GM19395 (cell line): ENCODE measurements around the gene CAPN14.

Experiments
- ATAC-seq: cut with Tn5 transposase; IDR thresholded peaks from one replicate; pipeline ENCODE4 v1.9.1; 2021; ENCODE audit warnings: mild to moderate bottlenecking, moderate library complexity; ENCODE audit not compliant: unreplicated experiment

Gene CAPN14

GRCh38 chr2:31217465-31218200, at the start of gene CAPN14:
Gene CAPN14 (minus strand): TSS chr2:31217515. CDS start chr2:31205447, 12,068 bp downstream.
- peak; percentile 25 for ATAC-seq

- ATAC-seq = no peak
Observed at GRCh38 chr2:31266804-31267203, 49.5 kb upstream of the CAPN14 start.

GRCh38 chr2:31265234-31265633, 47.9 kb upstream of the CAPN14 start:
- ATAC-seq = no peak

- ATAC-seq = no peak
Observed at GRCh38 chr2:31263636-31264190, 46.4 kb upstream of the CAPN14 start.

- no peak for ATAC-seq
Observed at GRCh38 chr2:31260870-31261269, 43.6 kb upstream of the CAPN14 start.

GRCh38 chr2:31259075-31259474, 41.8 kb upstream of the CAPN14 start:
- no peak for ATAC-seq

GRCh38 chr2:31258351-31258750, 41.0 kb upstream of the CAPN14 start:
- peak; percentile 54 for ATAC-seq

- peak; percentile 14 for ATAC-seq
Observed at GRCh38 chr2:31256611-31257382, 39.5 kb upstream of the CAPN14 start.

GRCh38 chr2:31255911-31256571, 38.7 kb upstream of the CAPN14 start:
- ATAC-seq = peak; percentile 68

- ATAC-seq = no peak
Observed at GRCh38 chr2:31254237-31255203, 37.2 kb upstream of the CAPN14 start.

- ATAC-seq = no peak
Observed at GRCh38 chr2:31253356-31254131, 36.2 kb upstream of the CAPN14 start.

GRCh38 chr2:31251851-31252250, 34.5 kb upstream of the CAPN14 start:
- ATAC-seq = no peak

- no peak for ATAC-seq
Observed at GRCh38 chr2:31251018-31251417, 33.7 kb upstream of the CAPN14 start.

GRCh38 chr2:31249009-31249690, 31.8 kb upstream of the CAPN14 start:
- no peak for ATAC-seq

- ATAC-seq = no peak
Observed at GRCh38 chr2:31248139-31248538, 30.8 kb upstream of the CAPN14 start.

- ATAC-seq = no peak
Observed at GRCh38 chr2:31247711-31248110, 30.4 kb upstream of the CAPN14 start.

- no peak for ATAC-seq
Observed at GRCh38 chr2:31246184-31246852, 29.0 kb upstream of the CAPN14 start.

- ATAC-seq = no peak
Observed at GRCh38 chr2:31244101-31244500, 26.8 kb upstream of the CAPN14 start.
